NB4 (cell line): ENCODE measurements around the gene PSD.

Experiments used
- DNase-seq: peaks from one replicate; pipeline ENCODE4 v3.0.0; 2010; ENCODE audit warnings: low read depth
- H3K4me3 ChIP-seq: one replicate; pipeline ENCODE4 v1.5.1; 2011; ENCODE audit warnings: mild to moderate bottlenecking, low read depth, low read length, moderate library complexity
- CTCF ChIP-seq: IDR thresholded peaks from one replicate; pipeline ENCODE4 v1.5.1; 2012; ENCODE audit warnings: low read depth, low read length
- MAX ChIP-seq: IDR thresholded peaks from 2 replicates; pipeline ENCODE4 v1.6.1; 2011; ENCODE audit warnings: low read depth, low read length
- MYC ChIP-seq: IDR thresholded peaks from 2 replicates; pipeline ENCODE4 v1.6.1; 2011; ENCODE audit warnings: low read depth, low read length
- POLR2A ChIP-seq: IDR thresholded peaks from 2 replicates; pipeline ENCODE4 v1.6.1; 2011; ENCODE audit warnings: mild to moderate bottlenecking; ENCODE audit not compliant: insufficient read length; ENCODE audit errors: extremely low read depth

Gene PSD

GRCh38 chr10:102403115-102403514, 15.5 kb downstream of the PSD start:
- no peak for TF ChIP-seq POLR2A
- TF ChIP-seq MAX = no peak
- H3K4me3 ChIP-seq = no peak overlapping the region
- DNase-seq = no peak

- DNase-seq = no peak
- no peak overlapping the region for H3K4me3 ChIP-seq
- TF ChIP-seq MAX (no peak), CTCF (no peak)
Observed at GRCh38 chr10:102402512-102402896, 16.1 kb downstream of the PSD start.

GRCh38 chr10:102401735-102402511, 16.7 kb downstream of the PSD start:
- TF ChIP-seq CTCF (no peak), POLR2A (no peak), MAX (no peak), MYC (no peak)
- no peak for DNase-seq
- H3K4me3 ChIP-seq = no peak overlapping the region

GRCh38 chr10:102401342-102401654, 17.3 kb downstream of the PSD start:
- H3K4me3 ChIP-seq = no peak overlapping the region
- TF ChIP-seq POLR2A = no peak
- DNase-seq = no peak

- no peak for DNase-seq
- TF ChIP-seq MAX = no peak
- TF ChIP-seq POLR2A = no peak
- TF ChIP-seq CTCF = no peak
- no peak for TF ChIP-seq MYC
- no peak overlapping the region for H3K4me3 ChIP-seq
Observed at GRCh38 chr10:102400598-102401341, 17.8 kb downstream of the PSD start.

GRCh38 chr10:102400076-102400475, 18.5 kb downstream of the PSD start:
- H3K4me3 ChIP-seq = no peak overlapping the region
- DNase-seq = no peak
- TF ChIP-seq CTCF (no peak), MAX (no peak), POLR2A (no peak), MYC (no peak)
